Gastroesophageal sphincter (tissue), 3 donors: ENCODE measurements around the gene SHC2.

ENCODE experiments used
- EP300 ChIP-seq: sonication (generic); formaldehyde crosslinking; IDR thresholded peaks from one replicate; pipeline ENCODE4 v1.6.1; 2017; ENCODE audit warnings: antibody characterized with exemption, mild to moderate bottlenecking
- POLR2A ChIP-seq, 2 donors: fragments of 450-650 bp; IDR thresholded peaks; one replicate each; pipeline ENCODE4 v1.6.1; 2017; ENCODE audit warnings: antibody characterized with exemption in 2 of 2, mild to moderate bottlenecking in 2 of 2, moderate library complexity in 1 of 2
- TF ChIP-seq, protein P1 (sequence below), 4 experiments: fragments of 200-600 bp in 2 of 4; fragments of 450-650 bp in 2 of 4; sonication (generic) in 1 of 4; IDR thresholded peaks; one replicate each; pipeline ENCODE4 v1.5.1; 2017 to 2019; ENCODE audit warnings: antibody characterized with exemption in 4 of 4, mild to moderate bottlenecking in 2 of 4, moderate library complexity in 2 of 4

GRCh38 chr19:493391-494170 is 32.7 kb upstream of the SHC2 start:
- TF ChIP-seq, protein P1, sequence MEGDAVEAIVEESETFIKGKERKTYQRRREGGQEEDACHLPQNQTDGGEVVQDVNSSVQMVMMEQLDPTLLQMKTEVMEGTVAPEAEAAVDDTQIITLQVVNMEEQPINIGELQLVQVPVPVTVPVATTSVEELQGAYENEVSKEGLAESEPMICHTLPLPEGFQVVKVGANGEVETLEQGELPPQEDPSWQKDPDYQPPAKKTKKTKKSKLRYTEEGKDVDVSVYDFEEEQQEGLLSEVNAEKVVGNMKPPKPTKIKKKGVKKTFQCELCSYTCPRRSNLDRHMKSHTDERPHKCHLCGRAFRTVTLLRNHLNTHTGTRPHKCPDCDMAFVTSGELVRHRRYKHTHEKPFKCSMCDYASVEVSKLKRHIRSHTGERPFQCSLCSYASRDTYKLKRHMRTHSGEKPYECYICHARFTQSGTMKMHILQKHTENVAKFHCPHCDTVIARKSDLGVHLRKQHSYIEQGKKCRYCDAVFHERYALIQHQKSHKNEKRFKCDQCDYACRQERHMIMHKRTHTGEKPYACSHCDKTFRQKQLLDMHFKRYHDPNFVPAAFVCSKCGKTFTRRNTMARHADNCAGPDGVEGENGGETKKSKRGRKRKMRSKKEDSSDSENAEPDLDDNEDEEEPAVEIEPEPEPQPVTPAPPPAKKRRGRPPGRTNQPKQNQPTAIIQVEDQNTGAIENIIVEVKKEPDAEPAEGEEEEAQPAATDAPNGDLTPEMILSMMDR (IDR thresholded peaks at IDR 0.05): no peak
- TF ChIP-seq EP300 (no peak), POLR2A (IDR thresholded peaks at IDR 0.05) (no peak)
